ENCODE measurements around the gene PRH2.

Gene PRH2

GRCh38 chr12:10943167-10943566 lies 14.1 kb downstream of the PRH2 start:
- no peak for TF ChIP-seq LEF1 (IDR thresholded peaks at IDR 0.05; ENCODE audit: borderline replicate concordance)
- TF ChIP-seq ZNF384 (IDR thresholded peaks at IDR 0.05), result no peak
- TF ChIP-seq SP1 (IDR thresholded peaks at IDR 0.05), result no peak
- TF ChIP-seq ARNT (IDR thresholded peaks at IDR 0.05), result no peak
- no peak for TF ChIP-seq FOXM1 (IDR thresholded peaks at IDR 0.05; ENCODE audit: borderline replicate concordance)
- no peak for TF ChIP-seq NFRKB (IDR thresholded peaks at IDR 0.05)
- TF ChIP-seq L3MBTL2 (conservative IDR thresholded peaks at IDR 0.05), result no peak
- no peak for TF ChIP-seq TARDBP (IDR thresholded peaks at IDR 0.05)
- ChIA-PET POLR2A (no interaction called here), CTCF (no interaction called here)
- DNase-seq (ENCODE audit: extremely low spot score), result no peak

- POLR2A ChIA-PET, result no interaction called here
Observed at GRCh38 chr12:10952645-10953044, 23.6 kb downstream of the PRH2 start.

GRCh38 chr12:10956085-10956484 lies 27.0 kb downstream of the PRH2 start:
- TF ChIP-seq FOXK2 (IDR thresholded peaks at IDR 0.05) (no peak), CTBP1 (IDR thresholded peaks at IDR 0.05; ENCODE audit: borderline replicate concordance) (no peak), ZNF384 (IDR thresholded peaks at IDR 0.05) (no peak), SP1 (IDR thresholded peaks at IDR 0.05) (no peak), ARNT (IDR thresholded peaks at IDR 0.05) (no peak), BHLHE40 (IDR thresholded peaks at IDR 0.05; ENCODE audit: borderline replicate concordance) (no peak), ELF4 (IDR thresholded peaks at IDR 0.05) (no peak), PKNOX1 (IDR thresholded peaks at IDR 0.05) (no peak), FOXM1 (IDR thresholded peaks at IDR 0.05; ENCODE audit: borderline replicate concordance) (no peak), HDGF (IDR thresholded peaks at IDR 0.05; ENCODE audit: borderline replicate concordance) (no peak), LEF1 (IDR thresholded peaks at IDR 0.05; ENCODE audit: borderline replicate concordance) (no peak), TARDBP (IDR thresholded peaks at IDR 0.05) (no peak), NFRKB (IDR thresholded peaks at IDR 0.05) (no peak), FOXA1 (IDR thresholded peaks at IDR 0.05) (no peak), L3MBTL2 (conservative IDR thresholded peaks at IDR 0.05) (no peak), SUZ12 (IDR thresholded peaks at IDR 0.05) (no peak)
- POLR2A ChIA-PET, result no interaction called here
- CTCF ChIA-PET, result no interaction called here
- no peak for DNase-seq (ENCODE audit: extremely low spot score)

More at GRCh38 chr12:10952645-10953044, 23.6 kb downstream of the PRH2 start:
- CTCF ChIA-PET, result no interaction called here
- TF ChIP-seq LEF1 (IDR thresholded peaks at IDR 0.05; ENCODE audit: borderline replicate concordance) (no peak), L3MBTL2 (conservative IDR thresholded peaks at IDR 0.05) (no peak), FOXK2 (IDR thresholded peaks at IDR 0.05) (no peak), FOXM1 (IDR thresholded peaks at IDR 0.05; ENCODE audit: borderline replicate concordance) (no peak), ARNT (IDR thresholded peaks at IDR 0.05) (no peak), ZNF384 (IDR thresholded peaks at IDR 0.05) (no peak), SUZ12 (IDR thresholded peaks at IDR 0.05) (no peak), SP1 (IDR thresholded peaks at IDR 0.05) (no peak)
- no peak for DNase-seq (ENCODE audit: extremely low spot score)

- POLR2A ChIA-PET, result no interaction called here
- CTCF ChIA-PET, result no interaction called here
- DNase-seq (ENCODE audit: extremely low spot score), result no peak
- TF ChIP-seq PKNOX1 (IDR thresholded peaks at IDR 0.05) (no peak), L3MBTL2 (conservative IDR thresholded peaks at IDR 0.05) (no peak), CTBP1 (IDR thresholded peaks at IDR 0.05; ENCODE audit: borderline replicate concordance) (no peak), FOXM1 (IDR thresholded peaks at IDR 0.05; ENCODE audit: borderline replicate concordance) (no peak), SP1 (IDR thresholded peaks at IDR 0.05) (no peak), LEF1 (IDR thresholded peaks at IDR 0.05; ENCODE audit: borderline replicate concordance) (no peak)
Observed at GRCh38 chr12:10957741-10958140, 28.7 kb downstream of the PRH2 start.

GRCh38 chr12:10959804-10960203 lies 30.8 kb downstream of the PRH2 start:
- ChIA-PET CTCF (no interaction called here), POLR2A (no interaction called here)
- DNase-seq (ENCODE audit: extremely low spot score), result no peak
- no peak for TF ChIP-seq PKNOX1 (IDR thresholded peaks at IDR 0.05)
- no peak for TF ChIP-seq ARNT (IDR thresholded peaks at IDR 0.05)
- TF ChIP-seq SP1 (IDR thresholded peaks at IDR 0.05), result no peak
- no peak for TF ChIP-seq FOXK2 (IDR thresholded peaks at IDR 0.05)
- TF ChIP-seq HDGF (IDR thresholded peaks at IDR 0.05; ENCODE audit: borderline replicate concordance), result no peak
- no peak for TF ChIP-seq ZNF384 (IDR thresholded peaks at IDR 0.05)
- no peak for TF ChIP-seq TARDBP (IDR thresholded peaks at IDR 0.05)

GRCh38 chr12:10960211-10960610 lies 31.2 kb downstream of the PRH2 start:
- ChIA-PET POLR2A (no interaction called here), CTCF (no interaction called here)
- no peak for TF ChIP-seq CTBP1 (IDR thresholded peaks at IDR 0.05; ENCODE audit: borderline replicate concordance)
- no peak for TF ChIP-seq FOXK2 (IDR thresholded peaks at IDR 0.05)
- TF ChIP-seq NFRKB (IDR thresholded peaks at IDR 0.05), result no peak
- TF ChIP-seq ARNT (IDR thresholded peaks at IDR 0.05), result no peak
- TF ChIP-seq ZNF384 (IDR thresholded peaks at IDR 0.05), result no peak
- no peak for TF ChIP-seq SUZ12 (IDR thresholded peaks at IDR 0.05)
- TF ChIP-seq PKNOX1 (IDR thresholded peaks at IDR 0.05), result no peak
- no peak for TF ChIP-seq ELF4 (IDR thresholded peaks at IDR 0.05)
- TF ChIP-seq L3MBTL2 (conservative IDR thresholded peaks at IDR 0.05), result no peak
- DNase-seq (ENCODE audit: extremely low spot score), result no peak
